CD4-positive, alpha-beta T cell (primary cell): Measurements from ENCODE around the gene LAMA2. TPM values are rescaled to one million over a fixed set of nuclear protein-coding genes. Genes with fewer than 3 reads are reported as not detected.

Experiments used
- ATAC-seq: fragments of 200-7000 bp; cut with Tn5 transposase; one replicate; pipeline ENCODE4 v1.10.0; 2022; ENCODE audit warnings: mild to moderate bottlenecking; ENCODE audit not compliant: poor library complexity
- CTCF ChIA-PET: fragments of 350-600 bp; sonication (Branson Sonifier 250); formaldehyde crosslinking; loops from one replicate; lab custom pipeline; 2021; ENCODE audit warnings: antibody characterized with exemption, inconsistent platforms; lab: Charles Lee
- POLR2A ChIA-PET: fragments of 350-600 bp; sonication (Branson Sonifier 250); formaldehyde crosslinking; loops from one replicate; lab custom pipeline; 2021; ENCODE audit warnings: antibody characterized with exemption, inconsistent platforms; lab: Charles Lee
- DNase-seq, 14 experiments: peaks; one replicate each; pipeline ENCODE4 v3.0.0-alpha.2; 2013 to 2020; ENCODE audit warnings: mixed read lengths in 2 of 14
- H3K27ac ChIP-seq, 2 donors: one replicate each; pipeline versions ENCODE4 v1.5.1 to v1.7.0; 2013; ENCODE audit warnings: low read length in 2 of 2, low read depth in 1 of 2, mild to moderate bottlenecking in 1 of 2
- H3K27me3 ChIP-seq, 2 experiments: 1 replicate in 1 of 2; 2 replicates in 1 of 2; pipeline versions ENCODE4 v1.6.1 to v1.7.0; 2013; ENCODE audit warnings: low read length in 2 of 2, control low read depth in 1 of 2, mild to moderate bottlenecking in 1 of 2, moderate library complexity in 1 of 2; ENCODE audit not compliant: insufficient read depth in 2 of 2, control insufficient read depth in 1 of 2
- H3K36me3 ChIP-seq: one replicate; pipeline ENCODE4 v1.6.1; 2013; ENCODE audit warnings: low read length, control low read depth; ENCODE audit not compliant: insufficient read depth
- H3K4me1 ChIP-seq: one replicate; pipeline ENCODE4 v1.6.1; 2013; ENCODE audit warnings: low read length, control low read depth; ENCODE audit not compliant: insufficient read depth
- H3K4me3 ChIP-seq: one replicate; pipeline ENCODE4 v1.5.1; 2013; ENCODE audit warnings: mild to moderate bottlenecking, low read length, moderate library complexity
- H3K9me3 ChIP-seq, 2 experiments: 1 replicate in 1 of 2; 2 replicates in 1 of 2; pipeline versions ENCODE4 v1.6.1 to v1.7.0; 2013; ENCODE audit warnings: low read length in 2 of 2, mild to moderate bottlenecking in 2 of 2, control low read depth in 1 of 2, moderate library complexity in 1 of 2; ENCODE audit not compliant: control insufficient read depth in 1 of 2, insufficient read depth in 1 of 2
- H3K27ac Mint-ChIP-seq: one replicate; pipeline ENCODE4 v1.8.0; 2020; ENCODE audit warnings: mixed read lengths
- H3K27me3 Mint-ChIP-seq: one replicate; pipeline ENCODE4 v1.8.0; 2021; ENCODE audit warnings: mixed read lengths
- H3K36me3 Mint-ChIP-seq: one replicate; pipeline ENCODE4 v1.8.0; 2021; ENCODE audit warnings: low read depth, mixed read lengths
- H3K4me1 Mint-ChIP-seq: one replicate; pipeline ENCODE4 v1.8.0; 2021; ENCODE audit warnings: low read depth, mixed read lengths
- H3K4me3 Mint-ChIP-seq: one replicate; pipeline ENCODE4 v1.8.0; 2020; ENCODE audit warnings: mild to moderate bottlenecking, mixed read lengths
- H3K9me3 Mint-ChIP-seq: one replicate; pipeline ENCODE4 v1.8.0; 2020; ENCODE audit warnings: mixed read lengths
- CTCF ChIP-seq: fragments of 200-600 bp; IDR thresholded peaks from one replicate; pipeline ENCODE4 v1.8.0; 2022; ENCODE audit warnings: antibody characterized with exemption, mild to moderate bottlenecking
- intact Hi-C, 2 experiments: fragments of 100-400 bp; cut with DNase I in 1 of 2; cut with micrococcal nuclease in 1 of 2; formaldehyde crosslinking; loops; one replicate each; pipeline versions ENCODE4 v1.15.1 to v1.9.0; 2023 to 2025; cut with DNase I, micrococcal nuclease
- total RNA-seq, 174 experiments: library from RNA in 2 of 174; stranded (reverse) in 2 of 174; gene quantifications; one replicate each; pipeline ENCODE4 v1.2.3 and lab custom pipeline; 2021 to 2026

The LAMA2 gene
- total RNA-seq, 2 experiments from 2014 or later, result 0.05 to 0.06 TPM

- ATAC-seq (no peak), DNase-seq (no peak)
- H3K27ac Mint-ChIP-seq, result no peak overlapping the region
These were observed 320.4 kb downstream of the LAMA2 start for GRCh38 chr6:129203190-129203900.

DNA sequence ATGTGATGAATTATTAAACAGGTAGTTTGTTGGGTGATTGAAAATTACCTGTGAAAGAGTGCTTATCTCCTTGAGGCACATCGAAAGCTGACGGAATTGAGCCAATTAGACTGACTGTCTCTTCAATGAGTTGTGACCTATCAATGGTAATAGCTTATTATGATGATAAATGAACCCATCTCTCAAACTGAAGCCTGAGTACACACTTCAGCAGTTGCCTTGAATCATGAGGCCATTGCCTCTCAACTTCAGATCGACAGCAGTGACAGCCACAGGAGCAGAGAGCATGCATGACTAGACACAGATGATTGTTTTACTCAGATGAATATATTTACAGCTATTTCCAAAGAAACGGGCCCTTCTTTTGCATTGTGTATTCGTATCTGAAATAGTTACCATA is 323.9 kb downstream of the LAMA2 start:
- H3K27me3 ChIP-seq, result no peaks in the 10 kb centered on the region
- H3K27ac ChIP-seq, result no peak overlapping the region
- no peak overlapping the region for H3K4me3 ChIP-seq
- Mint-ChIP-seq H3K27ac (no peak overlapping the region), H3K9me3 (no peaks in the 10 kb centered on the region), H3K4me1 (no peaks in the 10 kb centered on the region), H3K36me3 (no peaks in the 10 kb centered on the region), H3K4me3 (no peak overlapping the region), H3K27me3 (peaks cover 11% of the 10 kb centered on the region)
- H3K4me1 ChIP-seq, result no peaks in the 10 kb centered on the region
- ATAC-seq, result no peak
- CTCF ChIA-PET, result no interaction called here
- intact Hi-C loops, result no loop called here
- H3K36me3 ChIP-seq, result no peaks in the 10 kb centered on the region
- DNase-seq, result no peak
- no peak for TF ChIP-seq CTCF
- H3K9me3 ChIP-seq, result no peaks in the 10 kb centered on the region
- POLR2A ChIA-PET, result no interaction called here

More at GRCh38 chr6:129203190-129203900, 320.4 kb downstream of the LAMA2 start:
- Histone ChIP-seq H3K27me3 (no peaks in the 10 kb centered on the region), H3K36me3 (no peaks in the 10 kb centered on the region), H3K9me3 (no peaks in the 10 kb centered on the region), H3K27ac (no peak overlapping the region), H3K4me1 (no peaks in the 10 kb centered on the region), H3K4me3 (no peak overlapping the region)
- CTCF ChIA-PET, result no interaction called here
- TF ChIP-seq CTCF, result no peak
- Mint-ChIP-seq H3K36me3 (no peaks in the 10 kb centered on the region), H3K4me3 (no peak overlapping the region), H3K27me3 (peaks cover 11% of the 10 kb centered on the region), H3K4me1 (no peaks in the 10 kb centered on the region), H3K9me3 (no peaks in the 10 kb centered on the region)
- POLR2A ChIA-PET, result no interaction called here
- intact Hi-C loops, result no loop called here

DNA sequence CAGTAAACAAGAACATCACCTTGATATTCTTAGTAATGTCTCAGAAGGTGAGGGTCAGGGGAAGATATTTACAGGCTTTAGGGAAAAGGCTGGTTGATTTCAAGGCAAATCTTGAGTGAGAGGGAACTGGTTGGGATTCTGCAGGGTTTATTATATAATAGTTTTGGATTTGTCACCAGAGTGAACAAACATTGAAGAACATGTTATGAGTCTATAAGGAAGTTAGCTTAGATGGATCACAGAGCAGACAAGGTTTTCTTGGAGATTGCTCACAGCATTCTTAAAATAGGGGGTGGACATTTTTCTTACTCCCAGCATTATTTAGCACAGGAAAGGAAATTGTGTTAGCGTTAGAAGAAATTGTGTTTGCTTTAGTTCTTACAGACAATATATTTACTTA is 324.9 kb downstream of the LAMA2 start:
- intact Hi-C loops, result no loop called here
- no peak for DNase-seq
- H3K36me3 ChIP-seq, result no peaks in the 10 kb centered on the region
- H3K4me1 Mint-ChIP-seq, result no peaks in the 10 kb centered on the region
- H3K27me3 Mint-ChIP-seq, result peaks cover 11% of the 10 kb centered on the region
- no peaks in the 10 kb centered on the region for H3K4me1 ChIP-seq
- POLR2A ChIA-PET, result no interaction called here
- H3K27me3 ChIP-seq, result no peaks in the 10 kb centered on the region
- H3K4me3 ChIP-seq, result no peak overlapping the region
- TF ChIP-seq CTCF, result no peak
- no peak for ATAC-seq
- no peak overlapping the region for H3K27ac ChIP-seq
- H3K4me3 Mint-ChIP-seq, result no peak overlapping the region
- no peak overlapping the region for H3K27ac Mint-ChIP-seq
- no peaks in the 10 kb centered on the region for H3K9me3 Mint-ChIP-seq
- no peaks in the 10 kb centered on the region for H3K36me3 Mint-ChIP-seq
- H3K9me3 ChIP-seq, result no peaks in the 10 kb centered on the region
- CTCF ChIA-PET, result no interaction called here
